CD4-positive, alpha-beta T cell treated with Interleukin-1 beta for 1 hour (primary cell): ENCODE results near the gene GPBAR1.
"Not testable (repeated sequence)": the region's sequence is repeated elsewhere in the genome, so short reads cannot be mapped to it uniquely, and the experiment has no call there.

ENCODE experiments used
- DNase-seq, 2 donors: peaks; one replicate each; pipeline ENCODE4 v3.0.0-alpha.2; 2020 to 2022

The GPBAR1 gene

GRCh38 chr2:218290316-218291261 is 29.8 kb downstream of the GPBAR1 start:
- DNase-seq = peak; percentile 70 to 87

- DNase-seq = peak in 1 of 2 donors; percentile 42
Observed at GRCh38 chr2:218291318-218292047, 30.7 kb downstream of the GPBAR1 start.

GRCh38 chr2:218292048-218293014 is 31.5 kb downstream of the GPBAR1 start, which contains the start of gene TMBIM1:
Gene TMBIM1, minus strand, starts transcription at chr2:218292503. Its CDS starts 10,362 bp downstream, at chr2:218282141.
- DNase-seq = peak; percentile 85 to 87

GRCh38 chr2:218293715-218294429 is 33.1 kb downstream of the GPBAR1 start:
- DNase-seq = no peak

GRCh38 chr2:218294430-218295022 is 33.7 kb downstream of the GPBAR1 start:
- no peak for DNase-seq

- no peak for DNase-seq
Observed at GRCh38 chr2:218295029-218295428, 34.2 kb downstream of the GPBAR1 start.

- DNase-seq = no peak
Observed at GRCh38 chr2:218296200-218296599, 35.4 kb downstream of the GPBAR1 start.

- DNase-seq = no peak
Observed at GRCh38 chr2:218296847-218297246, 36.0 kb downstream of the GPBAR1 start.

GRCh38 chr2:218298314-218298875 is 37.6 kb downstream of the GPBAR1 start:
- DNase-seq = no peak

GRCh38 chr2:218300141-218300540 is 39.3 kb downstream of the GPBAR1 start:
- no peak for DNase-seq

GRCh38 chr2:218301176-218301819 is 40.5 kb downstream of the GPBAR1 start:
- peak; percentile 87 to 91 for DNase-seq

GRCh38 chr2:218305383-218305782 is 44.6 kb downstream of the GPBAR1 start:
- DNase-seq = no peak

- DNase-seq = no peak
Observed at GRCh38 chr2:218306184-218306920, 45.5 kb downstream of the GPBAR1 start.

- DNase-seq = no peak
Observed at GRCh38 chr2:218307415-218308090, 46.7 kb downstream of the GPBAR1 start.

- DNase-seq = no peak
Observed at GRCh38 chr2:218310853-218311540, 50.2 kb downstream of the GPBAR1 start.

- DNase-seq = not testable (repeated sequence)
Observed at GRCh38 chr2:218311541-218312266, 50.9 kb downstream of the GPBAR1 start.

GRCh38 chr2:218312267-218312756 is 51.5 kb downstream of the GPBAR1 start:
- DNase-seq = no peak

GRCh38 chr2:218313356-218313755 is 52.5 kb downstream of the GPBAR1 start:
- DNase-seq = no peak
